Naive thymus-derived CD4-positive, alpha-beta T cell (primary cell): ENCODE measurements around the gene THSD4. TPM values are rescaled to one million over a fixed set of nuclear protein-coding genes. Genes with fewer than 3 reads are reported as not detected.

ENCODE experiments used
- ATAC-seq: fragments of 150-1000 bp; cut with Tn5 transposase; 2 replicates; pipeline ENCODE4 v1.10.0; 2021; ENCODE audit warnings: mild to moderate bottlenecking, moderate library complexity
- CTCF ChIA-PET: fragments of 350-600 bp; sonication (Branson Sonifier 250); formaldehyde crosslinking; loops from one replicate; lab custom pipeline; 2021; ENCODE audit warnings: antibody characterized with exemption; lab: Charles Lee
- POLR2A ChIA-PET: fragments of 350-600 bp; sonication (Branson Sonifier 250); formaldehyde crosslinking; loops from one replicate; lab custom pipeline; 2021; ENCODE audit warnings: antibody characterized with exemption, inconsistent platforms; lab: Charles Lee
- DNase-seq, 9 donors: peaks; one replicate each; pipeline versions ENCODE4 v3.0.0 to v3.0.0-alpha.2; 2020 to 2022; ENCODE audit warnings: mixed read lengths in 1 of 9
- H3K27ac ChIP-seq: one replicate; pipeline ENCODE4 v1.7.0; 2013; ENCODE audit warnings: mild to moderate bottlenecking, low read depth, low read length, moderate library complexity
- H3K27me3 ChIP-seq, 2 donors: one replicate each; pipeline ENCODE4 v1.7.0; 2013; ENCODE audit warnings: low read length in 2 of 2, mild to moderate bottlenecking in 2 of 2, moderate library complexity in 2 of 2; ENCODE audit not compliant: control insufficient read depth in 2 of 2, insufficient read depth in 2 of 2
- H3K36me3 ChIP-seq, 3 experiments: 1 replicate in 2 of 3; 2 replicates in 1 of 3; pipeline ENCODE4 v1.7.0; 2013; ENCODE audit warnings: low read length in 3 of 3, mild to moderate bottlenecking in 3 of 3, moderate library complexity in 1 of 3; ENCODE audit not compliant: insufficient read depth in 3 of 3, control insufficient read depth in 2 of 3
- H3K4me1 ChIP-seq, 2 donors: one replicate each; pipeline ENCODE4 v1.7.0; 2013; ENCODE audit warnings: low read length in 2 of 2, mild to moderate bottlenecking in 2 of 2, moderate library complexity in 1 of 2; ENCODE audit not compliant: control insufficient read depth in 2 of 2, insufficient read depth in 2 of 2
- H3K4me3 ChIP-seq: 2 replicates; pipeline ENCODE4 v1.7.0; 2013; ENCODE audit warnings: mild to moderate bottlenecking, low read length
- H3K9me3 ChIP-seq, 3 experiments: 1 replicate in 2 of 3; 2 replicates in 1 of 3; pipeline ENCODE4 v1.7.0; 2013; ENCODE audit warnings: low read length in 3 of 3; ENCODE audit not compliant: control insufficient read depth in 2 of 3
- H3K27ac Mint-ChIP-seq, 9 donors: one replicate each; pipeline ENCODE4 v1.8.0; 2020 to 2022; ENCODE audit warnings: mixed read lengths in 9 of 9, mild to moderate bottlenecking in 8 of 9, moderate library complexity in 5 of 9, inconsistent platforms in 2 of 9
- H3K27me3 Mint-ChIP-seq, 5 donors: one replicate each; pipeline ENCODE4 v1.8.0; 2021 to 2022; ENCODE audit warnings: mixed read lengths in 5 of 5, mild to moderate bottlenecking in 1 of 5
- H3K36me3 Mint-ChIP-seq, 5 donors: one replicate each; pipeline ENCODE4 v1.8.0; 2020 to 2022; ENCODE audit warnings: mixed read lengths in 5 of 5, mild to moderate bottlenecking in 3 of 5, inconsistent platforms in 1 of 5
- H3K4me1 Mint-ChIP-seq, 7 donors: one replicate each; pipeline ENCODE4 v1.8.0; 2020 to 2022; ENCODE audit warnings: mixed read lengths in 7 of 7, mild to moderate bottlenecking in 3 of 7, inconsistent platforms in 1 of 7
- H3K4me3 Mint-ChIP-seq, 10 donors: one replicate each; pipeline ENCODE4 v1.8.0; 2020 to 2022; ENCODE audit warnings: mild to moderate bottlenecking in 10 of 10, mixed read lengths in 10 of 10, moderate library complexity in 6 of 10, inconsistent platforms in 2 of 10
- H3K9me3 Mint-ChIP-seq, 11 donors: one replicate each; pipeline ENCODE4 v1.8.0; 2020 to 2022; ENCODE audit warnings: mixed read lengths in 11 of 11, mild to moderate bottlenecking in 4 of 11, inconsistent platforms in 1 of 11, moderate library complexity in 1 of 11
- intact Hi-C, 2 donors: fragments of 100-400 bp; cut with micrococcal nuclease; formaldehyde crosslinking; loops; one replicate each; pipeline ENCODE4 v1.15.1; 2023
- polyA plus RNA-seq, 2 donors: library from polyadenylated mRNA; unstranded; fragments of 300-500 nt; fragmentation: Illumina TruSeq; gene quantifications; one replicate each; pipeline ENCODE4 v1.2.3, GENCODE V29; 2021
- total RNA-seq, 6 experiments: library from RNA in 5 of 6; stranded (reverse) in 5 of 6; gene quantifications; 1 replicate in 5 of 6; 2 replicates in 1 of 6; pipeline ENCODE4 v1.2.3 and lab custom pipeline; 2021 to 2026

The THSD4 gene
- total and polyA plus RNA-seq, 7 experiments from 2014 or later, result not detected

GRCh38 chr15:71804695-71805470 is 689.6 kb downstream of the THSD4 start:
- H3K27ac ChIP-seq, result no peak overlapping the region
- POLR2A ChIA-PET, result no interaction called here
- no peak overlapping the region for H3K4me3 Mint-ChIP-seq
- ATAC-seq (no peak), DNase-seq (no peak)
- H3K9me3 ChIP-seq, result no peaks in the 10 kb centered on the region
- intact Hi-C loops, result loop anchor here (5.0 kb wide), 1 partner anchor 352 kb away; no protein-coding TSS in a partner anchor
- no peak overlapping the region for H3K4me3 ChIP-seq
- no peaks in the 10 kb centered on the region for H3K36me3 Mint-ChIP-seq
- no peaks in the 10 kb centered on the region for H3K36me3 ChIP-seq
- peaks cover 5 to 28% (median 21%) of the 10 kb centered on the region in 5 donors for H3K27me3 Mint-ChIP-seq
- H3K27me3 ChIP-seq, result no peaks in the 10 kb centered on the region
- H3K4me1 Mint-ChIP-seq, result peaks cover 0 to 3% (median 0%) of the 10 kb centered on the region in 7 donors
- CTCF ChIA-PET, result no interaction called here
- no peak overlapping the region for H3K27ac Mint-ChIP-seq
- H3K9me3 Mint-ChIP-seq, result peaks cover 0 to 5% (median 0%) of the 10 kb centered on the region in 11 donors
- H3K4me1 ChIP-seq, result no peaks in the 10 kb centered on the region

GRCh38 chr15:71806452-71806931 is 691.2 kb downstream of the THSD4 start:
- H3K4me3 Mint-ChIP-seq, result no peak overlapping the region
- ChIA-PET CTCF (no interaction called here), POLR2A (no interaction called here)
- ATAC-seq (no peak), DNase-seq (no peak)
- no peaks in the 10 kb centered on the region for H3K4me1 Mint-ChIP-seq
- no peaks in the 10 kb centered on the region for H3K27me3 ChIP-seq
- no peak overlapping the region for H3K27ac Mint-ChIP-seq
- H3K9me3 ChIP-seq, result no peaks in the 10 kb centered on the region
- no peak overlapping the region for H3K27ac ChIP-seq
- H3K36me3 ChIP-seq, result no peaks in the 10 kb centered on the region
- no peak overlapping the region for H3K4me3 ChIP-seq
- H3K4me1 ChIP-seq, result no peaks in the 10 kb centered on the region
- H3K36me3 Mint-ChIP-seq, result no peaks in the 10 kb centered on the region
- intact Hi-C loops, result no loop called here
- H3K9me3 Mint-ChIP-seq, result peaks cover 0 to 2% (median 0%) of the 10 kb centered on the region in 11 donors
- peaks cover 0 to 16% (median 9%) of the 10 kb centered on the region in 5 donors for H3K27me3 Mint-ChIP-seq

GRCh38 chr15:71807125-71807629 is 691.9 kb downstream of the THSD4 start:
- Mint-ChIP-seq H3K27ac (no peak overlapping the region), H3K4me3 (no peak overlapping the region), H3K4me1 (no peaks in the 10 kb centered on the region), H3K27me3 (peaks cover 0 to 12% (median 5%) of the 10 kb centered on the region in 5 donors), H3K36me3 (no peaks in the 10 kb centered on the region), H3K9me3 (peaks cover 0 to 2% (median 0%) of the 10 kb centered on the region in 11 donors)
- ChIA-PET CTCF (no interaction called here), POLR2A (no interaction called here)
- no peak for DNase-seq
- H3K27me3 ChIP-seq, result no peaks in the 10 kb centered on the region
- H3K36me3 ChIP-seq, result no peaks in the 10 kb centered on the region
- no peaks in the 10 kb centered on the region for H3K9me3 ChIP-seq
- intact Hi-C loops, result no loop called here
- no peaks in the 10 kb centered on the region for H3K4me1 ChIP-seq
- no peak overlapping the region for H3K27ac ChIP-seq
- no peak overlapping the region for H3K4me3 ChIP-seq
- no peak for ATAC-seq

- Histone ChIP-seq H3K27me3 (no peaks in the 10 kb centered on the region), H3K4me1 (no peaks in the 10 kb centered on the region), H3K27ac (no peak overlapping the region), H3K4me3 (no peak overlapping the region), H3K36me3 (no peaks in the 10 kb centered on the region), H3K9me3 (no peaks in the 10 kb centered on the region)
- CTCF ChIA-PET, result no interaction called here
- Mint-ChIP-seq H3K9me3 (peaks cover 0 to 2% (median 0%) of the 10 kb centered on the region in 11 donors), H3K27me3 (peaks cover 0 to 7% (median 2%) of the 10 kb centered on the region in 5 donors), H3K4me3 (no peak overlapping the region), H3K27ac (no peak overlapping the region), H3K4me1 (no peaks in the 10 kb centered on the region), H3K36me3 (no peaks in the 10 kb centered on the region)
- intact Hi-C loops, result no loop called here
- ATAC-seq (no peak), DNase-seq (no peak)
- POLR2A ChIA-PET, result no interaction called here
These were observed 692.4 kb downstream of the THSD4 start for GRCh38 chr15:71807691-71808091.

- Mint-ChIP-seq H3K27me3 (peaks cover 0 to 6% (median 2%) of the 10 kb centered on the region in 5 donors), H3K4me1 (no peaks in the 10 kb centered on the region), H3K27ac (no peak overlapping the region), H3K9me3 (peaks cover 0 to 2% (median 0%) of the 10 kb centered on the region in 11 donors), H3K4me3 (no peak overlapping the region), H3K36me3 (no peaks in the 10 kb centered on the region)
- no peak for DNase-seq
- POLR2A ChIA-PET, result no interaction called here
- Histone ChIP-seq H3K27ac (no peak overlapping the region), H3K9me3 (no peaks in the 10 kb centered on the region), H3K4me3 (no peak overlapping the region), H3K4me1 (no peaks in the 10 kb centered on the region), H3K36me3 (no peaks in the 10 kb centered on the region), H3K27me3 (no peaks in the 10 kb centered on the region)
- ATAC-seq, result no peak
- CTCF ChIA-PET, result no interaction called here
- intact Hi-C loops, result no loop called here
These were observed 693.2 kb downstream of the THSD4 start for GRCh38 chr15:71808311-71809020.

- DNase-seq (no peak), ATAC-seq (no peak)
- intact Hi-C loops, result no loop called here
- ChIA-PET POLR2A (no interaction called here), CTCF (no interaction called here)
- H3K4me1 ChIP-seq, result no peaks in the 10 kb centered on the region
- peaks cover 0 to 2% (median 0%) of the 10 kb centered on the region in 11 donors for H3K9me3 Mint-ChIP-seq
- no peaks in the 10 kb centered on the region for H3K36me3 Mint-ChIP-seq
- H3K36me3 ChIP-seq, result no peaks in the 10 kb centered on the region
- no peaks in the 10 kb centered on the region for H3K27me3 ChIP-seq
- H3K27me3 Mint-ChIP-seq, result peaks cover 0 to 6% (median 2%) of the 10 kb centered on the region in 5 donors
- H3K4me3 ChIP-seq, result no peak overlapping the region
- H3K27ac ChIP-seq, result no peak overlapping the region
- H3K9me3 ChIP-seq, result no peaks in the 10 kb centered on the region
- H3K27ac Mint-ChIP-seq, result no peak overlapping the region
- no peak overlapping the region for H3K4me3 Mint-ChIP-seq
- H3K4me1 Mint-ChIP-seq, result no peaks in the 10 kb centered on the region
These were observed 694.1 kb downstream of the THSD4 start for GRCh38 chr15:71809346-71809745.
